ENCODE measurements around the gene TNNI3. TPM values are rescaled to one million over a fixed set of nuclear protein-coding genes. Genes with fewer than 3 reads are reported as not detected.

TNNI3 gene
- total and polyA plus RNA-seq, 2 donors (not counting 3 experiments of a cell fraction or from before 2014, with no cell fraction given) = not detected

DNA sequence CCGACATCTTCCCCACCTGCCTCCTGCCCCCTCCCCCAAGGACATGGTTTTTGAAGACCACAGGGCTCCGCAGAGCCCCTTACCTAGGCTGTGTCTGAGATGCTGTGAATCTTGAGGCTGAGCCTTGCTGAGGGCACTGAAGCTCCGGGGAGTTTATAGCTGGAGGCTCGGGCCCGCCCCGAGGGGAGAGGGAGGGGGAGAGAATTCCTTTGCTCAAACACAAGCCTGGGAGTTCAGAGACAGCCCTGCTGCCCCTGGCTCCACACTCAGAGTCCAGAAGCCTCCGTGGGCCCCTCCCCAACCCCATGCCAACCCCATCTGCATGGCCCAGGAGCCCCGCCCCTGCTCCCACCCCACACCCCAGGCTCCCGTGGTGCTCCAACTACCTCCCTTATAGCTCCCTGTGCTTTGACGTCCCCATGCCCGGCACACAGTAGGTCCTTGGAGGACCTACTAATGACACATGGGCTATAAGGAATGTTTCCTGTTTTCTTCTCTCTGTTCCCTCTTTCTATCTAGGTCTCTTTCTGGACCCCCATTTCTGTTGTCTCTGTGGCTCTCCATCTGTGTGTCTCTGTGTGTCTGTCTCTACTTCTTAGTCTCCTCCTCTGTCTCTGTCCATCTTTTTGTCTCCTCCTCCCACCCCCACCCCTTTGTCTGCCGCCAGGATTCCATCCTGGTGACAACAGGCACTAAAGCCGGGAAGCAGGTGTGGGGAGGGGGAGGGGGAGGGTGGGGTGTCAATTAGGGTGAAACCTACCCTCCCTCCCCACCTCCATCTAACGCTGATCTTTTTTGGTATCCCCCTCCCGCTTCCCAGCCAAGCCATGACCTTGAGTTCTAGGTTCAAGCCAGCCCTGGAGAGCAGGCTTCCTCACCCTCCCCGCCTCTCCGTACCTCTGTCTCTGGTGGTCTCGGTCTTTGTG, 8.2 kb downstream of the TNNI3 start, which contains the start of gene TNNT1:
Gene TNNT1 (minus strand): TSS at position 129 of the 926 bp plus-strand sequence. CDS start 2,049 bp downstream, outside the sequence.
- no peaks in the 10 kb centered on the region for H4K20me1 ChIP-seq (replicated peaks; ENCODE audit: control insufficient read depth, extremely low read depth, insufficient read depth, low read length)
- FAIRE-seq = no peak
- TF ChIP-seq GATA2 (IDR thresholded peaks at IDR 0.05; ENCODE audit: insufficient read depth, insufficient read length, low read depth, low read length) = no peak
- TF ChIP-seq EZH2 (IDR thresholded peaks at IDR 0.05; ENCODE audit: borderline replicate concordance, low read depth, low read length, severe bottlenecking) = no peak
- TF ChIP-seq JUN (IDR thresholded peaks at IDR 0.05; ENCODE audit: borderline replicate concordance, insufficient read depth, insufficient read length, low read depth) = no peak
- no peak for TF ChIP-seq POLR2A (IDR thresholded peaks at IDR 0.05; ENCODE audit: low read depth, low read length)
- TF ChIP-seq, protein P1, sequence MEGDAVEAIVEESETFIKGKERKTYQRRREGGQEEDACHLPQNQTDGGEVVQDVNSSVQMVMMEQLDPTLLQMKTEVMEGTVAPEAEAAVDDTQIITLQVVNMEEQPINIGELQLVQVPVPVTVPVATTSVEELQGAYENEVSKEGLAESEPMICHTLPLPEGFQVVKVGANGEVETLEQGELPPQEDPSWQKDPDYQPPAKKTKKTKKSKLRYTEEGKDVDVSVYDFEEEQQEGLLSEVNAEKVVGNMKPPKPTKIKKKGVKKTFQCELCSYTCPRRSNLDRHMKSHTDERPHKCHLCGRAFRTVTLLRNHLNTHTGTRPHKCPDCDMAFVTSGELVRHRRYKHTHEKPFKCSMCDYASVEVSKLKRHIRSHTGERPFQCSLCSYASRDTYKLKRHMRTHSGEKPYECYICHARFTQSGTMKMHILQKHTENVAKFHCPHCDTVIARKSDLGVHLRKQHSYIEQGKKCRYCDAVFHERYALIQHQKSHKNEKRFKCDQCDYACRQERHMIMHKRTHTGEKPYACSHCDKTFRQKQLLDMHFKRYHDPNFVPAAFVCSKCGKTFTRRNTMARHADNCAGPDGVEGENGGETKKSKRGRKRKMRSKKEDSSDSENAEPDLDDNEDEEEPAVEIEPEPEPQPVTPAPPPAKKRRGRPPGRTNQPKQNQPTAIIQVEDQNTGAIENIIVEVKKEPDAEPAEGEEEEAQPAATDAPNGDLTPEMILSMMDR (IDR thresholded peaks at IDR 0.05; ENCODE audit: extremely low read depth in 1 of 2, insufficient read depth in 1 of 2, low read depth in 1 of 2, low read length in 2 of 2) = no peak
- no peak for TF ChIP-seq POLR2AphosphoS5 (IDR thresholded peaks at IDR 0.05; ENCODE audit: insufficient read depth, low read depth, low read length)
- no peak for TF ChIP-seq MYC (IDR thresholded peaks at IDR 0.05; ENCODE audit: low read depth, low read length)
- TF ChIP-seq FOS (IDR thresholded peaks at IDR 0.05; ENCODE audit: borderline replicate concordance, insufficient read depth, low read length) = no peak
- TF ChIP-seq, protein P2, sequence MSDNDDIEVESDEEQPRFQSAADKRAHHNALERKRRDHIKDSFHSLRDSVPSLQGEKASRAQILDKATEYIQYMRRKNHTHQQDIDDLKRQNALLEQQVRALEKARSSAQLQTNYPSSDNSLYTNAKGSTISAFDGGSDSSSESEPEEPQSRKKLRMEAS (IDR thresholded peaks at IDR 0.05; ENCODE audit: insufficient read depth, insufficient read length) = no peak
- DNase-seq (ENCODE audit: low read depth, low spot score) = no peak
- H3K4me3 ChIP-seq (replicated peaks in 1 of 3; ENCODE audit: insufficient read depth in 1 of 3, low read depth in 1 of 3, low read length in 3 of 3) = no peak within 1 kb of the TSS
- no peaks in the 10 kb centered on the region for H3K9me3 ChIP-seq (replicated peaks; ENCODE audit: control insufficient read depth, insufficient read depth, low read length)
- no peaks in the 10 kb centered on the region for H3K9me1 ChIP-seq (replicated peaks; ENCODE audit: control insufficient read depth, extremely low read depth, insufficient read depth, low read length)
- H3K4me2 ChIP-seq (ENCODE audit: insufficient read depth, low read length) = no peak within 1 kb of the TSS
- no peak within 1 kb of the TSS for H3K9ac ChIP-seq (replicated peaks; ENCODE audit: extremely low read depth, insufficient read depth, low read length)
- peaks cover 5 to 14% of the 10 kb centered on the region in 2 experiments for H3K27me3 ChIP-seq (ENCODE audit: control insufficient read depth in 2 of 2, insufficient read depth in 2 of 2, low read length in 2 of 2)
- dilution Hi-C loops (cut with MboI; ENCODE audit: extremely low pct_ligation_motif_present, low sequenced_read_pairs) (no loop called here), intact Hi-C loops (cut with micrococcal nuclease) (loop anchor here (10.0 kb wide), 1 partner anchor 235 kb away; the partner anchor contains the start of genes RPL28 and TMEM238)
- H3K36me3 ChIP-seq (ENCODE audit: control insufficient read depth in 2 of 2, extremely low read depth in 1 of 2, insufficient read depth in 2 of 2, low read length in 2 of 2) = no peaks in the 10 kb centered on the region
- ChIA-PET CTCF (interaction anchor here (1.0 kb wide), 1 partner anchor 354 kb away, joined by 3 read pairs; no protein-coding TSS in a partner anchor), POLR2A (no interaction called here)
- H3K4me1 ChIP-seq (ENCODE audit: control insufficient read depth, extremely low read depth, insufficient read depth, low read length) = peaks cover 4% of the 10 kb centered on the region
- H2AFZ ChIP-seq (ENCODE audit: low read depth, low read length) = no peak within 1 kb of the TSS
- no peak within 1 kb of the TSS for H3K27ac ChIP-seq (ENCODE audit: insufficient read depth, low read depth, low read length)
- H3K79me2 ChIP-seq (ENCODE audit: control insufficient read depth, insufficient read depth, low read length) = no peaks in the 10 kb centered on the region
- no TSS peak for BruUV-seq (replicated peaks)
